Measurements from ENCODE around the gene DLG5. TPM values are rescaled to one million over a fixed set of nuclear protein-coding genes. Genes with fewer than 3 reads are reported as not detected.

Gene DLG5
- total RNA-seq, 1 donor from 2014 or later: 22.2 TPM

- no peaks in the 10 kb centered on the region for H4K20me1 ChIP-seq (ENCODE audit: low read depth)
- no peak for DNase-seq (ENCODE audit: low spot score)
- TF ChIP-seq EZH2 (IDR thresholded peaks at IDR 0.05) (no peak), EZH2phosphoT487 (IDR thresholded peaks at IDR 0.05) (no peak)
- Mint-ChIP-seq H3K4me3 (no peak overlapping the region), H3K9me3 (no peaks in the 10 kb centered on the region), H3K27me3 (ENCODE audit: insufficient read depth, low read depth) (peaks cover 4% of the 10 kb centered on the region), H3K4me1 (no peaks in the 10 kb centered on the region), H3K36me3 (peaks cover 34% of the 10 kb centered on the region), H3K27ac (no peak overlapping the region)
- no peaks in the 10 kb centered on the region for H3F3A ChIP-seq (ENCODE audit: low read depth)
- H3K9me3 ChIP-seq (ENCODE audit: low read depth): no peaks in the 10 kb centered on the region
- H3K79me2 ChIP-seq (ENCODE audit: low read depth): no peaks in the 10 kb centered on the region
- no peaks in the 10 kb centered on the region for H3K27me3 ChIP-seq
- no peak overlapping the region for H2AFZ ChIP-seq (replicated peaks)
- peaks cover 3% of the 10 kb centered on the region for H3K4me1 ChIP-seq
- H3K9ac ChIP-seq: no peak overlapping the region
- H3K4me3 ChIP-seq: no peak overlapping the region
- H3K4me2 ChIP-seq: no peak overlapping the region
- H3K27ac ChIP-seq: no peak overlapping the region
- no peaks in the 10 kb centered on the region for H3K36me3 ChIP-seq
Observed at GRCh38 chr10:77801474-77802161, 124.9 kb downstream of the DLG5 start.

- Histone ChIP-seq H3K27me3 (no peaks in the 10 kb centered on the region), H3F3A (ENCODE audit: low read depth) (no peaks in the 10 kb centered on the region), H3K9ac (no peak overlapping the region), H3K36me3 (no peaks in the 10 kb centered on the region), H2AFZ (replicated peaks) (no peak overlapping the region), H3K4me3 (no peak overlapping the region), H3K27ac (no peak overlapping the region), H3K4me1 (peaks cover 3% of the 10 kb centered on the region), H3K4me2 (no peak overlapping the region), H3K79me2 (ENCODE audit: low read depth) (no peaks in the 10 kb centered on the region), H4K20me1 (ENCODE audit: low read depth) (no peaks in the 10 kb centered on the region), H3K9me3 (ENCODE audit: low read depth) (no peaks in the 10 kb centered on the region)
- H3K9me3 Mint-ChIP-seq: no peaks in the 10 kb centered on the region
- peaks cover 33% of the 10 kb centered on the region for H3K36me3 Mint-ChIP-seq
- no peak overlapping the region for H3K4me3 Mint-ChIP-seq
- H3K27me3 Mint-ChIP-seq (ENCODE audit: insufficient read depth, low read depth): peaks cover 2% of the 10 kb centered on the region
- no peak overlapping the region for H3K27ac Mint-ChIP-seq
- TF ChIP-seq EZH2 (IDR thresholded peaks at IDR 0.05): no peak
- no peak for TF ChIP-seq EZH2phosphoT487 (IDR thresholded peaks at IDR 0.05)
- TF ChIP-seq CTCF (IDR thresholded peaks at IDR 0.05): no peak
- no peak for DNase-seq (ENCODE audit: low spot score)
- no peaks in the 10 kb centered on the region for H3K4me1 Mint-ChIP-seq
Observed at GRCh38 chr10:77800738-77801266, 125.8 kb downstream of the DLG5 start.

GRCh38 chr10:77800320-77800719, 126.2 kb downstream of the DLG5 start:
- H3K4me1 Mint-ChIP-seq: no peaks in the 10 kb centered on the region
- Histone ChIP-seq H3K4me2 (no peak overlapping the region), H3K36me3 (no peaks in the 10 kb centered on the region), H2AFZ (replicated peaks) (no peak overlapping the region), H3K27me3 (no peaks in the 10 kb centered on the region), H3F3A (ENCODE audit: low read depth) (no peaks in the 10 kb centered on the region), H3K4me3 (no peak overlapping the region), H3K27ac (no peak overlapping the region), H3K4me1 (peaks cover 3% of the 10 kb centered on the region), H3K9me3 (ENCODE audit: low read depth) (no peaks in the 10 kb centered on the region), H3K9ac (no peak overlapping the region), H3K79me2 (ENCODE audit: low read depth) (no peaks in the 10 kb centered on the region), H4K20me1 (ENCODE audit: low read depth) (no peaks in the 10 kb centered on the region)
- H3K9me3 Mint-ChIP-seq: no peaks in the 10 kb centered on the region
- TF ChIP-seq EZH2 (IDR thresholded peaks at IDR 0.05) (no peak), EZH2phosphoT487 (IDR thresholded peaks at IDR 0.05) (no peak), CTCF (IDR thresholded peaks at IDR 0.05) (no peak)
- no peak for DNase-seq (ENCODE audit: low spot score)
- no peak overlapping the region for H3K4me3 Mint-ChIP-seq
- H3K36me3 Mint-ChIP-seq: peaks cover 31% of the 10 kb centered on the region
- H3K27ac Mint-ChIP-seq: no peak overlapping the region
- peaks cover 2% of the 10 kb centered on the region for H3K27me3 Mint-ChIP-seq (ENCODE audit: insufficient read depth, low read depth)

- Mint-ChIP-seq H3K4me3 (no peak overlapping the region), H3K27ac (no peak overlapping the region), H3K9me3 (no peaks in the 10 kb centered on the region), H3K4me1 (no peaks in the 10 kb centered on the region), H3K36me3 (peaks cover 30% of the 10 kb centered on the region), H3K27me3 (ENCODE audit: insufficient read depth, low read depth) (peaks cover 3% of the 10 kb centered on the region)
- Histone ChIP-seq H2AFZ (replicated peaks) (no peak overlapping the region), H3K27ac (no peak overlapping the region), H3K9me3 (ENCODE audit: low read depth) (no peaks in the 10 kb centered on the region), H3K4me3 (no peak overlapping the region), H3K4me1 (peaks cover 3% of the 10 kb centered on the region), H3K9ac (no peak overlapping the region), H3K79me2 (ENCODE audit: low read depth) (no peaks in the 10 kb centered on the region), H3F3A (ENCODE audit: low read depth) (no peaks in the 10 kb centered on the region), H4K20me1 (ENCODE audit: low read depth) (no peaks in the 10 kb centered on the region), H3K4me2 (no peak overlapping the region), H3K27me3 (no peaks in the 10 kb centered on the region), H3K36me3 (no peaks in the 10 kb centered on the region)
- DNase-seq (ENCODE audit: low spot score): no peak
- TF ChIP-seq EZH2 (IDR thresholded peaks at IDR 0.05) (no peak), EZH2phosphoT487 (IDR thresholded peaks at IDR 0.05) (no peak), CTCF (IDR thresholded peaks at IDR 0.05) (no peak)
Observed at GRCh38 chr10:77799352-77799751, 127.2 kb downstream of the DLG5 start.
